HG03571 (cell line): ENCODE measurements around the gene YWHAE.
"Not testable (repeated sequence)": the region's sequence is repeated elsewhere in the genome, so short reads cannot be mapped to it uniquely, and the experiment has no call there.

ENCODE experiments used
- ATAC-seq: cut with Tn5 transposase; IDR thresholded peaks from one replicate; pipeline ENCODE4 v1.9.1; 2021; ENCODE audit not compliant: unreplicated experiment

The YWHAE gene

GRCh38 chr17:1375615-1376014, 24.4 kb downstream of the YWHAE start:
- ATAC-seq = no peak

- ATAC-seq = no peak
Measured at GRCh38 chr17:1374431-1375177, 25.4 kb downstream of the YWHAE start.

GRCh38 chr17:1373707-1374237, 26.2 kb downstream of the YWHAE start:
- no peak for ATAC-seq

GRCh38 chr17:1372618-1373017, 27.4 kb downstream of the YWHAE start:
- ATAC-seq = no peak

- ATAC-seq = no peak
Measured at GRCh38 chr17:1371893-1372590, 28.0 kb downstream of the YWHAE start.

- ATAC-seq = no peak
Measured at GRCh38 chr17:1368588-1368987, 31.4 kb downstream of the YWHAE start.

GRCh38 chr17:1367351-1367745, 32.7 kb downstream of the YWHAE start:
- no peak for ATAC-seq

- ATAC-seq = no peak
Measured at GRCh38 chr17:1366234-1366633, 33.8 kb downstream of the YWHAE start.

- ATAC-seq = no peak
Measured at GRCh38 chr17:1365445-1366039, 34.5 kb downstream of the YWHAE start.

GRCh38 chr17:1362964-1363363, 37.1 kb downstream of the YWHAE start:
- no peak for ATAC-seq

GRCh38 chr17:1362065-1362848, 37.8 kb downstream of the YWHAE start:
- ATAC-seq = no peak

- no peak for ATAC-seq
Measured at GRCh38 chr17:1360975-1361374, 39.0 kb downstream of the YWHAE start.

- not testable (repeated sequence) for ATAC-seq
Measured at GRCh38 chr17:1360315-1360714, 39.7 kb downstream of the YWHAE start.

GRCh38 chr17:1354030-1354429, 46.0 kb downstream of the YWHAE start:
- no peak for ATAC-seq

GRCh38 chr17:1352530-1352929, 47.5 kb downstream of the YWHAE start:
- ATAC-seq = not testable (repeated sequence)

- ATAC-seq = no peak
Measured at GRCh38 chr17:1351971-1352370, 48.1 kb downstream of the YWHAE start.

GRCh38 chr17:1351275-1351674, 48.7 kb downstream of the YWHAE start:
- ATAC-seq = no peak

GRCh38 chr17:1347589-1348323, 52.3 kb downstream of the YWHAE start:
- no peak for ATAC-seq

- no peak for ATAC-seq
Measured at GRCh38 chr17:1344521-1344920, 55.5 kb downstream of the YWHAE start.

GRCh38 chr17:1343554-1343953, 56.5 kb downstream of the YWHAE start:
- no peak for ATAC-seq
